Measurements from ENCODE around the gene FOXK2. TPM values are rescaled to one million over a fixed set of nuclear protein-coding genes. Genes with fewer than 3 reads are reported as not detected.
A peak's percentile ranks its signal among the peaks of the same experiment; 100 is the strongest.

The FOXK2 gene
- total RNA-seq, 2 experiments from 2014 or later, result 76.2 to 144 TPM

DNA sequence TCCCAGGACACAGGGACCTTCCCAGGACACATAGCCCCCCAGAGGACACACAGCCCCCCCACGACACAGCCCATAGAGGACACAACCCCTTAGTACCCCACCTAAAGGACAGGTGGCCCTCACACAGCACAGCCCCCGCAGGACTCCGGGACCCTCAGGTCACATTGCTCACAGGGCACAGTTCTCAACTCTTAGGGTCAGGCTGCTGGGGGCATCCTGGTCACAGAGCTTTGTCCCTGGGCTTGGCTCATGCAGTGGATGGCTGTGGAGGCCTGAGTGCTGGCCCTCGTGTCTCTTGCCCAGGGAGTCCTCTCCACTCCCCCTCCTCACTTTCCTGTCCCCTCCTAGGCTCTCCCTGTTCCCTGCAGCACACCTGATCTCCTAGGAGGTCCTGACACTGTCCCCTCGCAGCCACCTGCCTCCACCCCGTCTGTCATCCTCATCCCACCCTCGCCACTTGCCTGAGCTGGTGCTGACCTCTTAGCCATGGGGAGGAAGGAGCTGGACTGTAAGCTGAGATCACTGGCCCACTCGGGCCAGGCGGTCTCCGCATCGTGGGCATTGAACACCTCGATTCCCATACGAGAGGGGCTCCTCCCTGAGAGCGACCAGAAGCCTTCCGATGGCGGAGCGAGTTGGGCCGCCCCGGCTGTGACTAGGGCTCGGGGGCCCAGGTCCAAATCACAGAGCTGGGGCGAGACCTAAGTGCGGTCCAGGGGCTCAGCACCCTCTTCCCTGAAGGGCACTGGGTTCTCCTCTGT is 130.1 kb downstream of the FOXK2 start:
- Histone ChIP-seq H3K36me3 (ENCODE audit: insufficient read depth, low read length) (peaks cover 14% of the 10 kb centered on the region), H3K9me2 (ENCODE audit: insufficient read depth, low read length) (no peaks in the 10 kb centered on the region), H2AFZ (ENCODE audit: low read length) (no peak overlapping the region), H4K20me1 (ENCODE audit: insufficient read depth, low read length) (peaks cover 17% of the 10 kb centered on the region; the same call in 1 of the 2 replicates), H3K9me3 (ENCODE audit: low read length) (no peaks in the 10 kb centered on the region), H3K27ac (ENCODE audit: low read depth, low read length, poor library complexity, severe bottlenecking) (no peak overlapping the region), H3K79me2 (ENCODE audit: insufficient read depth, low read depth, low read length) (peaks cover 35% of the 10 kb centered on the region), H3K4me3 (ENCODE audit: low read depth, low read length, poor library complexity, severe bottlenecking) (peak overlapping the region; percentile 64), H3K4me1 (ENCODE audit: insufficient read depth, low read length, poor library complexity, severe bottlenecking) (peaks cover 16% of the 10 kb centered on the region), H3K4me2 (ENCODE audit: low read length) (peak overlapping the region; percentile 83)
- BruUV-seq (replicated peaks), result no TSS peak
- TF ChIP-seq EZH2phosphoT487 (IDR thresholded peaks at IDR 0.05; ENCODE audit: borderline replicate concordance, low read depth, low read length), result no peak
- TF ChIP-seq, protein P1, sequence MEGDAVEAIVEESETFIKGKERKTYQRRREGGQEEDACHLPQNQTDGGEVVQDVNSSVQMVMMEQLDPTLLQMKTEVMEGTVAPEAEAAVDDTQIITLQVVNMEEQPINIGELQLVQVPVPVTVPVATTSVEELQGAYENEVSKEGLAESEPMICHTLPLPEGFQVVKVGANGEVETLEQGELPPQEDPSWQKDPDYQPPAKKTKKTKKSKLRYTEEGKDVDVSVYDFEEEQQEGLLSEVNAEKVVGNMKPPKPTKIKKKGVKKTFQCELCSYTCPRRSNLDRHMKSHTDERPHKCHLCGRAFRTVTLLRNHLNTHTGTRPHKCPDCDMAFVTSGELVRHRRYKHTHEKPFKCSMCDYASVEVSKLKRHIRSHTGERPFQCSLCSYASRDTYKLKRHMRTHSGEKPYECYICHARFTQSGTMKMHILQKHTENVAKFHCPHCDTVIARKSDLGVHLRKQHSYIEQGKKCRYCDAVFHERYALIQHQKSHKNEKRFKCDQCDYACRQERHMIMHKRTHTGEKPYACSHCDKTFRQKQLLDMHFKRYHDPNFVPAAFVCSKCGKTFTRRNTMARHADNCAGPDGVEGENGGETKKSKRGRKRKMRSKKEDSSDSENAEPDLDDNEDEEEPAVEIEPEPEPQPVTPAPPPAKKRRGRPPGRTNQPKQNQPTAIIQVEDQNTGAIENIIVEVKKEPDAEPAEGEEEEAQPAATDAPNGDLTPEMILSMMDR (conservative IDR thresholded peaks at IDR 0.05; ENCODE audit: low read length), result no peak
- CTCF ChIA-PET (ENCODE audit: unreplicated experiment), result no interaction called here
- intact Hi-C loops (cut with micrococcal nuclease; ENCODE audit: unreplicated experiment), result loop anchor here (2.0 to 5.0 kb wide), 2 partner anchors 68 to 201 kb away; partner anchors contain the start of gene FN3KRP
- POLR2A ChIA-PET, result interaction anchor here (0.6 to 1.1 kb wide), 2 partner anchors 9 to 1635 kb away, joined by 3 read pairs; no protein-coding TSS in a partner anchor
- DNase-seq (ENCODE audit: low spot score), result no peak

DNA sequence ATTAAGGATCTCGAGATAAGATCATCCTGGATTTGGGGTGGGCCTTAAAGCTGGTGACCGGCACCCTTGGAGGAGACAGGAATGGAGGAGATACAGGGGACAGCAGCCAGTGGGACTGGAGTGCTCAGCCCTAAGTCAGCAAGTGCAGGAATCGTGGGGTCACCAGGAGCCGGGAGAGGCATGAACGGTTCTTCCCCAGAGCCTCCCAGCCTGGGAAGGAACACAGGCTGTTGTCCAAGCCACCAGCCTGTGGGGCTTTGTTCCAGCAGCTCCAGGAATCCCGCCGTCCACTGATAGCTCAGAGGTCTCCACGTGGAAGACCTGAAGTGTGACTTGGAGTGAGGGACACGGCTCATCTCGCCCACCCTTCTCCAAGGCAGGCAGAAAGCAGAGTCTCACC is 131.2 kb downstream of the FOXK2 start:
- CTCF ChIA-PET (ENCODE audit: unreplicated experiment), result no interaction called here
- no TSS peak for BruUV-seq (replicated peaks)
- TF ChIP-seq, protein P1 (conservative IDR thresholded peaks at IDR 0.05; ENCODE audit: low read length), result no peak
- no peak for TF ChIP-seq EZH2phosphoT487 (IDR thresholded peaks at IDR 0.05; ENCODE audit: borderline replicate concordance, low read depth, low read length)
- H3K4me1 ChIP-seq (ENCODE audit: insufficient read depth, low read length, poor library complexity, severe bottlenecking), result peaks cover 18% of the 10 kb centered on the region
- POLR2A ChIA-PET, result interaction anchor here (0.5 to 1.1 kb wide), 2 partner anchors 10 to 66 kb away, joined by 3 read pairs; partner anchors contain the start of gene FN3KRP
- H3K9me2 ChIP-seq (ENCODE audit: insufficient read depth, low read length), result no peaks in the 10 kb centered on the region
- H2AFZ ChIP-seq (ENCODE audit: low read length), result no peak overlapping the region
- H3K9me3 ChIP-seq (ENCODE audit: low read length), result no peaks in the 10 kb centered on the region
- H3K36me3 ChIP-seq (ENCODE audit: insufficient read depth, low read length), result peaks cover 4% of the 10 kb centered on the region
- H3K27ac ChIP-seq (ENCODE audit: low read depth, low read length, poor library complexity, severe bottlenecking), result no peak overlapping the region
- intact Hi-C loops (cut with micrococcal nuclease; ENCODE audit: unreplicated experiment), result no loop called here
- no peak for DNase-seq (ENCODE audit: low spot score)
- no peak overlapping the region for H3K4me2 ChIP-seq (ENCODE audit: low read length)
- peaks cover 12% of the 10 kb centered on the region; the same call in 1 of the 2 replicates for H4K20me1 ChIP-seq (ENCODE audit: insufficient read depth, low read length)
- H3K4me3 ChIP-seq (ENCODE audit: low read depth, low read length, poor library complexity, severe bottlenecking), result no peak overlapping the region
- peaks cover 25% of the 10 kb centered on the region for H3K79me2 ChIP-seq (ENCODE audit: insufficient read depth, low read depth, low read length)
